ENCODE data around the gene ERBB3. TPM values are rescaled to one million over a fixed set of nuclear protein-coding genes. Genes with fewer than 3 reads are reported as not detected.

The ERBB3 gene
- total and polyA plus RNA-seq, 2 of the 8 experiments (the other 6 are each of a cell fraction or from before 2014, with no cell fraction given), result 33.9 to 52.4 TPM

DNA sequence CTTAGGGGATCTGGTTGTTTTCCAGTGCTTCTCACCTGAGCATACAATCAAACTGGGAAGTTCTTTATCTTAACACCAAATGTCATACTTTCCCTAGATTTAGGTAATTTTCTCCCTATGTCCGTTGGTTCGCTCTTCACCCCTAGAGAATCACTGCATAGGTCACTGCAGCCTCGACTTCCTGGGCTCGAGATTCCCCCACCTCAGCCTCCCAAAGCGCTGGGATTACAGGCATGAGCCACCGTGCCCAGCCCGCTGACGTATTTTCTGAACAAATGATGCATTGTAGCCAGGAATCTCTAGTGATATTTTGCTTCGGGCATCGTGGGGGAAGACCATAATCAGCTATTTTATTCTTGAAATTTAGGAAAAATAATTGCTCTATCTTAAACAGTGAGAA is 35.4 kb downstream of the ERBB3 start:
- DNase-seq (ENCODE audit: low read depth in 1 of 2, low spot score in 2 of 2) (no peak), FAIRE-seq (no peak)
- H3K56ac ChIP-seq (replicated peaks; ENCODE audit: insufficient read length, low read depth, low read length), result peak overlapping the region; percentile 4
- H2BK20ac ChIP-seq (ENCODE audit: low read length), result no peak overlapping the region
- peak overlapping the region; percentile 85 to 99 (median 96) for H3K4me3 ChIP-seq (ENCODE audit: extremely low read depth in 1 of 4, insufficient read depth in 2 of 4, low read depth in 3 of 4, low read length in 4 of 4)
- H3K36me3 ChIP-seq (ENCODE audit: control insufficient read depth in 2 of 4, insufficient read depth in 4 of 4, low read length in 3 of 4), result peaks cover 23 to 40% (median 35%) of the 10 kb centered on the region in 4 experiments
- no peaks in the 10 kb centered on the region for H3K9me3 ChIP-seq (ENCODE audit: insufficient read depth in 2 of 2, low read depth in 1 of 2, low read length in 1 of 2)
- H3K23me2 ChIP-seq (ENCODE audit: low read depth, low read length), result peaks cover 10% of the 10 kb centered on the region
- no peaks in the 10 kb centered on the region; the same call in 1 of the 2 replicates for H3K79me1 ChIP-seq (ENCODE audit: low read depth, low read length)
- H3K27me3 ChIP-seq (replicated peaks in 1 of 4; ENCODE audit: control insufficient read depth in 3 of 4, extremely low read depth in 1 of 4, insufficient read depth in 3 of 4, low read length in 3 of 4), result no peaks in the 10 kb centered on the region
- no peak overlapping the region for H4K91ac ChIP-seq (replicated peaks; ENCODE audit: insufficient read length, low read length)
- peak overlapping the region; percentile 59 to 99 (median 92) for H3K9ac ChIP-seq (replicated peaks in 1 of 4; ENCODE audit: extremely low read depth in 1 of 4, low read depth in 3 of 4, low read length in 3 of 4)
- 0 out of 2 replicates have a peak overlapping the region, but pooled peaks have one; percentile 19 for H2BK5ac ChIP-seq (ENCODE audit: low read depth, low read length)
- H3K18ac ChIP-seq (ENCODE audit: extremely low read depth, low read length), result no peak overlapping the region
- H2BK15ac ChIP-seq (ENCODE audit: low read length), result no peak overlapping the region
- H3K23ac ChIP-seq (ENCODE audit: insufficient read length), result no peak overlapping the region
- peaks cover 3 to 13% of the 10 kb centered on the region in 2 experiments; a peak in 3 of 4 replicates for H3K79me2 ChIP-seq (ENCODE audit: control insufficient read depth in 1 of 2, insufficient read depth in 2 of 2, low read length in 2 of 2)
- no peak overlapping the region for H3K4ac ChIP-seq (replicated peaks; ENCODE audit: insufficient read length, low read depth, low read length)
- H3K14ac ChIP-seq (ENCODE audit: insufficient read length), result no peak overlapping the region
- no peak overlapping the region for H2AK5ac ChIP-seq (ENCODE audit: low read depth, low read length)
- H4K20me1 ChIP-seq (replicated peaks in 1 of 2; ENCODE audit: control insufficient read depth in 1 of 2, insufficient read depth in 2 of 2, low read length in 2 of 2), result no peaks in the 10 kb centered on the region
- no peak overlapping the region for H2BK12ac ChIP-seq (ENCODE audit: low read depth, low read length)
- ChIA-PET CTCF (ENCODE audit: partially characterized antibody) (interaction anchor here (1.0 to 1.3 kb wide), 3 partner anchors 8 to 10 kb away, joined by 3 to 4 read pairs (median 3); no protein-coding TSS in a partner anchor), POLR2A (ENCODE audit: partially characterized antibody) (interaction anchor here (0.6 to 7.1 kb wide), 19 partner anchors 9 to 330 kb away, joined by 3 to 267 read pairs (median 6); partner anchors contain the start of genes ERBB3, ESYT1, IKZF4 and MYL6B)
- 27% methylated on average over 10 of the region's 10 CpGs; no CpG with 5 or more reads in 1 of the 2 experiments for WGBS, 2 experiments (ENCODE audit: extremely low coverage in 1 of 2, insufficient coverage in 1 of 2, insufficient read length in 1 of 2, insufficient replicate concordance in 2 of 2, low coverage in 1 of 2, low lambda C conversion rate in 2 of 2, missing lambda C conversion rate in 1 of 2)
- H2BK120ac ChIP-seq (replicated peaks; ENCODE audit: low read depth, low read length), result no peak overlapping the region
- TF ChIP-seq JUND (IDR thresholded peaks at IDR 0.05; ENCODE audit: low read length), result no peak
- no peak for TF ChIP-seq NRF1 (IDR thresholded peaks at IDR 0.05; ENCODE audit: low read depth, low read length)
- no peak for TF ChIP-seq BACH1 (IDR thresholded peaks at IDR 0.05; ENCODE audit: low read length)
- 0 out of 4 replicates have a peak, but pooled peaks of 1 of the 2 experiments have one; percentile 17 for TF ChIP-seq SIN3A (conservative IDR thresholded peaks at IDR 0.05 in 1 of 2, IDR thresholded peaks at IDR 0.05 in 1 of 2; ENCODE audit: low read depth in 1 of 2, low read length in 2 of 2)
- 0 out of 2 replicates have a peak overlapping the region, but pooled peaks have one; percentile 13 for H2AFZ ChIP-seq (ENCODE audit: low read length)
- peak overlapping the region; percentile 52 for H4K5ac ChIP-seq (ENCODE audit: insufficient read length, low read depth, low read length)
- H3K4me1 ChIP-seq (replicated peaks in 1 of 4; ENCODE audit: control insufficient read depth in 3 of 4, insufficient read depth in 4 of 4, low read length in 3 of 4), result peaks cover 0 to 9% (median 5%) of the 10 kb centered on the region in 4 experiments; a peak in 5 of 7 replicates
- H3K27ac ChIP-seq (ENCODE audit: low read depth, low read length), result peak overlapping the region; percentile 32; the same call in 1 of the 2 replicates
- H4K8ac ChIP-seq (ENCODE audit: extremely low read depth, insufficient read depth, low read length), result no peak overlapping the region
- H3K4me2 ChIP-seq (ENCODE audit: insufficient read depth in 1 of 2, low read depth in 2 of 2, low read length in 2 of 2), result peak overlapping the region; percentile 73 to 96

Measured in H1 (cell line).